G401 (cell line): ENCODE data around the gene ARHGAP28. TPM values are rescaled to one million over a fixed set of nuclear protein-coding genes. Genes with fewer than 3 reads are reported as not detected.

Experiments used
- DNase-seq: peaks from one replicate; pipeline ENCODE4 v3.0.0-alpha.2; 2015; ENCODE audit warnings: low spot score
- in situ Hi-C: cut with HindIII; loops from 2 replicates; pipeline ENCODE4 v1.10.0; 2016; ENCODE audit warnings: low sequenced_read_pairs, mixed read lengths
- total RNA-seq: library from RNA; depleted of rRNA; stranded (reverse); fragments of >200 nt; shearing (Covaris generic); gene quantifications from 2 replicates; pipeline ENCODE4 v1.2.3, GENCODE V29; 2014; rRNA removed

The ARHGAP28 gene
- total RNA-seq: 0.61 and 1.0 TPM in 2 replicates

- in situ Hi-C loops: no loop called here
- peak; percentile 84 for DNase-seq
These were observed at the start of gene ARHGAP28 for GRCh38 chr18:6729247-6730091. ARHGAP28 (plus strand) TSS chr18:6729716; CDS start chr18:6729822, 106 bp downstream.

GRCh38 chr18:6681331-6681875, 48.1 kb upstream of the ARHGAP28 start:
- in situ Hi-C loops: no loop called here
- DNase-seq: no peak

- in situ Hi-C loops: no loop called here
- DNase-seq: no peak
These were observed 46.9 kb upstream of the ARHGAP28 start for GRCh38 chr18:6682437-6683111.

- no peak for DNase-seq
- in situ Hi-C loops: no loop called here
These were observed 46.2 kb upstream of the ARHGAP28 start for GRCh38 chr18:6683112-6683876.

GRCh38 chr18:6687676-6688075, 41.8 kb upstream of the ARHGAP28 start:
- no peak for DNase-seq

GRCh38 chr18:6708890-6709289, 20.6 kb upstream of the ARHGAP28 start:
- in situ Hi-C loops: no loop called here
- no peak for DNase-seq

More at GRCh38 chr18:6687676-6688075, 41.8 kb upstream of the ARHGAP28 start:
- in situ Hi-C loops: no loop called here

GRCh38 chr18:6711467-6711866, 18.0 kb upstream of the ARHGAP28 start:
- DNase-seq: no peak
- in situ Hi-C loops: no loop called here

- DNase-seq: no peak
- in situ Hi-C loops: no loop called here
These were observed 17.1 kb upstream of the ARHGAP28 start for GRCh38 chr18:6712401-6712800.

- in situ Hi-C loops: no loop called here
- no peak for DNase-seq
These were observed 15.5 kb upstream of the ARHGAP28 start for GRCh38 chr18:6714010-6714409.

- in situ Hi-C loops: no loop called here
These were observed 11.2 kb upstream of the ARHGAP28 start for GRCh38 chr18:6718267-6718666.

GRCh38 chr18:6719098-6719846, 10.2 kb upstream of the ARHGAP28 start:
- in situ Hi-C loops: no loop called here
- no peak for DNase-seq

More at GRCh38 chr18:6718267-6718666, 11.2 kb upstream of the ARHGAP28 start:
- DNase-seq: no peak

- in situ Hi-C loops: no loop called here
These were observed 9.4 kb upstream of the ARHGAP28 start for GRCh38 chr18:6719910-6720683.

GRCh38 chr18:6721755-6722154, 7.8 kb upstream of the ARHGAP28 start:
- in situ Hi-C loops: no loop called here
- DNase-seq: no peak

More at GRCh38 chr18:6719910-6720683, 9.4 kb upstream of the ARHGAP28 start:
- no peak for DNase-seq

- in situ Hi-C loops: no loop called here
- DNase-seq: no peak
These were observed 6.8 kb upstream of the ARHGAP28 start for GRCh38 chr18:6722690-6723089.

GRCh38 chr18:6724331-6724730, 5.2 kb upstream of the ARHGAP28 start:
- in situ Hi-C loops: no loop called here
- DNase-seq: no peak

GRCh38 chr18:6728331-6728730, 1.2 kb upstream of the ARHGAP28 start:
- DNase-seq: no peak
- in situ Hi-C loops: no loop called here

- no peak for DNase-seq
- in situ Hi-C loops: no loop called here
These were observed 688 bp upstream of the ARHGAP28 start for GRCh38 chr18:6728809-6729246.
